B cell (primary cell): ENCODE results near the gene FNDC3A.

Source experiments
- EZH2 ChIP-seq: IDR thresholded peaks from 2 replicates; pipeline ENCODE4 v1.6.1; 2012; ENCODE audit warnings: borderline replicate concordance, low read depth, mild to moderate bottlenecking, moderate library complexity, low read length; ENCODE audit not compliant: insufficient read depth, poor library complexity, severe bottlenecking
- TF ChIP-seq, protein P1 (sequence below): fragments of 200-600 bp; IDR thresholded peaks from one replicate; pipeline ENCODE4 v1.8.0; 2022; ENCODE audit warnings: antibody characterized with exemption, mild to moderate bottlenecking

DNA sequence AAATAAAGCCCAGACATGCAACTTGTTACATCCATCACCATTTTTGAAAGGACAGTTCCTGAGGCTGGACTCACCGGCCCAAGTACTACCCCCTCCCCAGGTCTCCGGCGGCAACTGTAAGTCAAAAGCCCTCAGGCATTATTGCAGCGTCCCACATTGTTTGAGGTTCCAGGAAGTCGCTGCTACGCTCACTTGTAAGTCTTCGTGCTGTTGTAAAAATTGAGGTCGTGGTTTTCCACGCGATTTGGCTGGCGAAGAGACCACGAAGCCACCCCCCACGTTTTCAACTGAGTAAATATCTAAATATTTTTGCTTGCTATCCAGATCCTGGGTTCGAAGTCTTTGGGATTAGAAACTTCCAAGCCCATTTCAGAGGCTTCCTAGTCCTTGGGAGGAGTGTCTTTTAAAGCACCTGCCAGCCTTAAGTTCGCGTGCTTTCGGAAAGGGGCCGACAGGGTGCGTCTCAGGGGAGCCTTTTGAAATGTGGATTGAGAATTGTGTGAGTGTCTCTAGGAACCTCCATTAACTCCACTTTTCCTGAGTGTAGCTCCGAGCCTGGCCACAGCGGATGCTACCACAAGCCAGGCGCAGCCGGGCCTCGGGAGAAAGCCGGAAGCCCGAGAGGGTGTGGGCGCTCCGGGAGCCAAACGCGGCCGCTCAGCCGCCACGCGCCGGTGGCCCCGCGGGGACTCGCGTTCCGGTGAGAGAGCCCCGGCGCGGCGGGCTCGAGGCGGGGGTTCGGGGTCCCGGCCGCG lies 434 bp upstream of the FNDC3A start:
- TF ChIP-seq, protein P1, sequence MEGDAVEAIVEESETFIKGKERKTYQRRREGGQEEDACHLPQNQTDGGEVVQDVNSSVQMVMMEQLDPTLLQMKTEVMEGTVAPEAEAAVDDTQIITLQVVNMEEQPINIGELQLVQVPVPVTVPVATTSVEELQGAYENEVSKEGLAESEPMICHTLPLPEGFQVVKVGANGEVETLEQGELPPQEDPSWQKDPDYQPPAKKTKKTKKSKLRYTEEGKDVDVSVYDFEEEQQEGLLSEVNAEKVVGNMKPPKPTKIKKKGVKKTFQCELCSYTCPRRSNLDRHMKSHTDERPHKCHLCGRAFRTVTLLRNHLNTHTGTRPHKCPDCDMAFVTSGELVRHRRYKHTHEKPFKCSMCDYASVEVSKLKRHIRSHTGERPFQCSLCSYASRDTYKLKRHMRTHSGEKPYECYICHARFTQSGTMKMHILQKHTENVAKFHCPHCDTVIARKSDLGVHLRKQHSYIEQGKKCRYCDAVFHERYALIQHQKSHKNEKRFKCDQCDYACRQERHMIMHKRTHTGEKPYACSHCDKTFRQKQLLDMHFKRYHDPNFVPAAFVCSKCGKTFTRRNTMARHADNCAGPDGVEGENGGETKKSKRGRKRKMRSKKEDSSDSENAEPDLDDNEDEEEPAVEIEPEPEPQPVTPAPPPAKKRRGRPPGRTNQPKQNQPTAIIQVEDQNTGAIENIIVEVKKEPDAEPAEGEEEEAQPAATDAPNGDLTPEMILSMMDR = peak; percentile 15
- TF ChIP-seq EZH2 = no peak
